GM12891 (cell line): ENCODE results near the gene BLOC1S3.
"Not testable (repeated sequence)": the region's sequence is repeated elsewhere in the genome, so short reads cannot be mapped to it uniquely, and the experiment has no call there.

Experiments used
- DNase-seq: peaks from one replicate; pipeline ENCODE4 v3.0.0; 2011; ENCODE audit warnings: low spot score; ENCODE audit not compliant: insufficient read length
- FAIRE-seq: peaks from 2 replicates; lab custom pipeline; 2011; peaks lifted over from hg19 to GRCh38; lab: Jason Lieb, UNC
- PAX5 ChIP-seq: IDR thresholded peaks from 2 replicates; pipeline ENCODE4 v1.6.1; 2011; ENCODE audit warnings: low read length, moderate library complexity, mild to moderate bottlenecking; ENCODE audit not compliant: insufficient read depth, severe bottlenecking
- POLR2A ChIP-seq: IDR thresholded peaks from 2 replicates; pipeline ENCODE4 v1.6.1; 2011; ENCODE audit warnings: low read depth, low read length, control low read depth
- POLR2AphosphoS5 ChIP-seq: IDR thresholded peaks from 2 replicates; pipeline ENCODE4 v1.6.1; 2011; ENCODE audit warnings: low read depth, low read length, control low read depth
- POU2F2 ChIP-seq: IDR thresholded peaks from 2 replicates; pipeline ENCODE4 v1.6.1; 2011; ENCODE audit warnings: low read depth, mild to moderate bottlenecking, control low read depth, low read length, moderate library complexity
- SPI1 ChIP-seq: IDR thresholded peaks from 2 replicates; pipeline ENCODE4 v1.6.1; 2011; ENCODE audit warnings: low read depth, low read length, control low read depth
- TAF1 ChIP-seq: IDR thresholded peaks from 2 replicates; pipeline ENCODE4 v1.6.1; 2011; ENCODE audit warnings: low read depth, low read length, control low read depth

The BLOC1S3 gene

GRCh38 chr19:45218426-45218825, 39.8 kb downstream of the BLOC1S3 start:
- DNase-seq (no peak), FAIRE-seq (no peak)
- TF ChIP-seq TAF1: no peak
- no peak for TF ChIP-seq POU2F2
- no peak for TF ChIP-seq PAX5
- no peak for TF ChIP-seq SPI1
- no peak for TF ChIP-seq POLR2AphosphoS5
- TF ChIP-seq POLR2A: no peak

DNA sequence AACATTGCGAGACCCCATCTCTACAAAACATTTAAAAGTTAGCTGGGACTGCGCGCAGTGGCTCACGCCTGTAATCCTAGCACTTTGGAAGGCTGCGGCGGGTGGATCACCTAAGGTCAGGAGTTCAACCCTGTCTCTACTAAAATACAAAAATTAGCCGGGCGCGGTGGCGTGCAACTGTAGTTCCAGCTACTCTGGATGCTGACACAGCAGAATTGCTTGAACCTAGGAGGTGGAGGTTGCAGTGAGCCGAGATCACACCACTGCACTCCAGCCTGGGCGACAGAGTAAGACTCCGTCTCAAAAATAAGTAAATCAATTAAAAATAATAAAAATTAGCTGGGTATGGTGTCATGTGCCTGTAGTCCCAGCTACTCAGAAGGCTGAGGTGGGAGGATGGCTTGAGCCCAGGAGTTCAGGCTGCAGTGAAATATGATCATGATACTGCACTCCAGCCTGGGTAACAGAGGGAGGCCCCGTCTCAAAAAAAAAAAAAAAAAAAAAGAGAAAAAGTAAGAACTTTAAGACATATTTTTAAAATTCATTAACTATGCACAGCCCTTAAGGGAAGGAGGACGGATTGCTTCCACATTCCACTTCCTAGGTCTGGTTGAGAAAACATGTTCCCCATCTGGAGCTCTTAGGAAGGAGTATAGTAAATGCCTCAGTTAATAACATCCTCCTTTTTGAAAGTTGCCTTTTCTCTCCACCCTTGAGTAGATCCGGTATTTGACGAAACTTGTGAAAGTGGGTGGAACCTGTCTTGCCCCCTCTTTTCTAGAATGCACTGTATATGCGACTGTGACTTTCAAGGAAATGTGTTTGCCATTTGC, 40.5 kb downstream of the BLOC1S3 start:
- TF ChIP-seq POLR2A (no peak), TAF1 (no peak), SPI1 (no peak)
- DNase-seq (no peak), FAIRE-seq (no peak)

GRCh38 chr19:45222724-45223123, 44.1 kb downstream of the BLOC1S3 start:
- no peak for TF ChIP-seq SPI1
- TF ChIP-seq POLR2AphosphoS5: no peak
- no peak for TF ChIP-seq PAX5
- DNase-seq (no peak), FAIRE-seq (no peak)

- TF ChIP-seq POLR2AphosphoS5 (no peak), SPI1 (no peak), TAF1 (no peak), POU2F2 (no peak), PAX5 (no peak), POLR2A (no peak)
- FAIRE-seq (no peak), DNase-seq (no peak)
Observed at GRCh38 chr19:45223879-45224278, 45.3 kb downstream of the BLOC1S3 start.

- TF ChIP-seq POU2F2: no peak
- no peak for TF ChIP-seq PAX5
- no peak for TF ChIP-seq SPI1
- no peak for TF ChIP-seq POLR2A
- no peak for FAIRE-seq
- no peak for DNase-seq
Observed at GRCh38 chr19:45224645-45225044, 46.1 kb downstream of the BLOC1S3 start.

GRCh38 chr19:45229056-45229455, 50.5 kb downstream of the BLOC1S3 start:
- not testable (repeated sequence) for DNase-seq, FAIRE-seq
